Measurements from ENCODE around the gene BICRA.

Gene BICRA

GRCh38 chr19:47694466-47695273 is 85.7 kb downstream of the BICRA start:
- in situ Hi-C loops (cut with HindIII; ENCODE audit: low sequenced_read_pairs), result no loop called here
- no peak for DNase-seq (ENCODE audit: low read depth, low spot score)
- H3K4me3 ChIP-seq (ENCODE audit: low read depth, low read length), result no peak overlapping the region
- TF ChIP-seq CTCF (IDR thresholded peaks at IDR 0.05; ENCODE audit: low read depth, low read length), result no peak

GRCh38 chr19:47695533-47696262 is 86.8 kb downstream of the BICRA start:
- H3K4me3 ChIP-seq (ENCODE audit: low read depth, low read length), result no peak overlapping the region
- no peak for DNase-seq (ENCODE audit: low read depth, low spot score)
- TF ChIP-seq CTCF (IDR thresholded peaks at IDR 0.05; ENCODE audit: low read depth, low read length), result no peak
- in situ Hi-C loops (cut with HindIII; ENCODE audit: low sequenced_read_pairs), result no loop called here

GRCh38 chr19:47696635-47697034 is 87.7 kb downstream of the BICRA start:
- TF ChIP-seq CTCF (IDR thresholded peaks at IDR 0.05; ENCODE audit: low read depth, low read length), result no peak
- in situ Hi-C loops (cut with HindIII; ENCODE audit: low sequenced_read_pairs), result no loop called here

GRCh38 chr19:47697863-47698609 is 89.1 kb downstream of the BICRA start:
- peak; percentile 84 for DNase-seq (ENCODE audit: low read depth, low spot score)
- no peak overlapping the region for H3K4me3 ChIP-seq (ENCODE audit: low read depth, low read length)
- in situ Hi-C loops (cut with HindIII; ENCODE audit: low sequenced_read_pairs), result no loop called here
- peak; percentile 99 for TF ChIP-seq CTCF (IDR thresholded peaks at IDR 0.05; ENCODE audit: low read depth, low read length)

More at GRCh38 chr19:47696635-47697034, 87.7 kb downstream of the BICRA start:
- no peak for DNase-seq (ENCODE audit: low read depth, low spot score)
- no peak overlapping the region for H3K4me3 ChIP-seq (ENCODE audit: low read depth, low read length)

- no peak overlapping the region for H3K4me3 ChIP-seq (ENCODE audit: low read depth, low read length)
- TF ChIP-seq CTCF (IDR thresholded peaks at IDR 0.05; ENCODE audit: low read depth, low read length), result no peak
- in situ Hi-C loops (cut with HindIII; ENCODE audit: low sequenced_read_pairs), result no loop called here
- DNase-seq (ENCODE audit: low read depth, low spot score), result no peak
These were observed 89.9 kb downstream of the BICRA start for GRCh38 chr19:47698631-47699359.

Data from astrocyte of the spinal cord (primary cell).